Measurements from ENCODE around the gene PTPN4. TPM values are rescaled to one million over a fixed set of nuclear protein-coding genes. Genes with fewer than 3 reads are reported as not detected.

The PTPN4 gene
- polyA plus RNA-seq, 1 donor from 2014 or later: 22.0 TPM

- no peaks in the 10 kb centered on the region for H3K36me3 ChIP-seq (ENCODE audit: insufficient read depth, low read length)
- no peak overlapping the region for H2AFZ ChIP-seq (ENCODE audit: low read depth, low read length)
- H3K27me3 ChIP-seq (ENCODE audit: insufficient read depth, low read depth, low read length): no peaks in the 10 kb centered on the region
- no peaks in the 10 kb centered on the region for H4K20me1 ChIP-seq (ENCODE audit: insufficient read depth)
- H3K9me3 ChIP-seq (ENCODE audit: low read length): no peaks in the 10 kb centered on the region
- peaks cover 91% of the 10 kb centered on the region for H3K79me2 ChIP-seq (replicated peaks; ENCODE audit: insufficient read depth, low read length)
- H3K4me2 ChIP-seq (ENCODE audit: low read length): no peak overlapping the region
- no peaks in the 10 kb centered on the region for H3K9me2 ChIP-seq (ENCODE audit: insufficient read depth, low read length)
- TF ChIP-seq EZH2 (IDR thresholded peaks at IDR 0.05; ENCODE audit: borderline replicate concordance, insufficient read depth, low read length, poor library complexity, severe bottlenecking) (no peak), CTCF (IDR thresholded peaks at IDR 0.05; ENCODE audit: poor library complexity, severe bottlenecking) (no peak), SMC3 (conservative IDR thresholded peaks at IDR 0.05; ENCODE audit: poor library complexity) (no peak)
- no peak overlapping the region for H3K27ac ChIP-seq (ENCODE audit: low read length)
- no peaks in the 10 kb centered on the region for H3F3A ChIP-seq (ENCODE audit: insufficient read depth, low read length, poor library complexity, severe bottlenecking)
- H3K4me3 ChIP-seq (ENCODE audit: low read length): no peak overlapping the region
- H3K9ac ChIP-seq (ENCODE audit: low read length): no peak overlapping the region
Observed at GRCh38 chr2:119765433-119766002, 5.8 kb downstream of the PTPN4 start.

- no peak overlapping the region for H3K4me2 ChIP-seq (ENCODE audit: low read length)
- no peak overlapping the region for H3K4me3 ChIP-seq (ENCODE audit: low read length)
Observed at GRCh38 chr2:119766944-119767343, 7.2 kb downstream of the PTPN4 start.

More at GRCh38 chr2:119766944-119767343, 7.2 kb downstream of the PTPN4 start:
- Histone ChIP-seq H3K9me2 (ENCODE audit: insufficient read depth, low read length) (no peaks in the 10 kb centered on the region), H2AFZ (ENCODE audit: low read depth, low read length) (no peak overlapping the region), H3K36me3 (ENCODE audit: insufficient read depth, low read length) (no peaks in the 10 kb centered on the region), H3K9ac (ENCODE audit: low read length) (no peak overlapping the region), H3K27ac (ENCODE audit: low read length) (no peak overlapping the region), H3K79me2 (replicated peaks; ENCODE audit: insufficient read depth, low read length) (peaks cover 82% of the 10 kb centered on the region), H3F3A (ENCODE audit: insufficient read depth, low read length, poor library complexity, severe bottlenecking) (no peaks in the 10 kb centered on the region), H3K27me3 (ENCODE audit: insufficient read depth, low read depth, low read length) (no peaks in the 10 kb centered on the region), H4K20me1 (ENCODE audit: insufficient read depth) (no peaks in the 10 kb centered on the region), H3K9me3 (ENCODE audit: low read length) (no peaks in the 10 kb centered on the region)
- no peak for TF ChIP-seq MXI1 (conservative IDR thresholded peaks at IDR 0.05; ENCODE audit: poor library complexity, severe bottlenecking)
- no peak for TF ChIP-seq SMC3 (conservative IDR thresholded peaks at IDR 0.05; ENCODE audit: poor library complexity)
- no peak for TF ChIP-seq CTCF (IDR thresholded peaks at IDR 0.05; ENCODE audit: poor library complexity, severe bottlenecking)
- no peak for TF ChIP-seq RAD21 (conservative IDR thresholded peaks at IDR 0.05)
- no peak for TF ChIP-seq TAF1 (IDR thresholded peaks at IDR 0.05; ENCODE audit: low read depth)
- no peak for TF ChIP-seq EP300 (conservative IDR thresholded peaks at IDR 0.05; ENCODE audit: poor library complexity, severe bottlenecking)
- no peak for TF ChIP-seq POLR2AphosphoS5 (IDR thresholded peaks at IDR 0.05)
- TF ChIP-seq EZH2 (IDR thresholded peaks at IDR 0.05; ENCODE audit: borderline replicate concordance, insufficient read depth, low read length, poor library complexity, severe bottlenecking): no peak
- TF ChIP-seq REST (IDR thresholded peaks at IDR 0.05; ENCODE audit: borderline replicate concordance): no peak

All from neural cell (in vitro differentiated cells).